Liver (tissue), 3 donors: ENCODE measurements around the gene ZDHHC14.

ENCODE experiments used
- HNF4A ChIP-seq, 2 donors: conservative IDR thresholded peaks; 2 replicates each; pipeline ENCODE4 v1.6.1; 2016; ENCODE audit warnings: antibody characterized with exemption in 2 of 2, mild to moderate bottlenecking in 2 of 2
- JUND ChIP-seq, 2 donors: IDR thresholded peaks; 2 replicates each; pipeline ENCODE4 v1.6.1; 2016; ENCODE audit warnings: antibody characterized with exemption in 2 of 2
- RAD21 ChIP-seq, 2 donors: IDR thresholded peaks; 2 replicates each; pipeline ENCODE4 v1.6.1; 2016; ENCODE audit warnings: antibody characterized with exemption in 2 of 2, mild to moderate bottlenecking in 2 of 2
- SP1 ChIP-seq: IDR thresholded peaks from 2 replicates; pipeline ENCODE4 v1.6.1; 2018; ENCODE audit warnings: antibody characterized with exemption, mild to moderate bottlenecking
- TAF1 ChIP-seq: conservative IDR thresholded peaks from 2 replicates; pipeline ENCODE4 v1.6.1; 2016; ENCODE audit warnings: antibody characterized with exemption, mild to moderate bottlenecking
- YY1 ChIP-seq: IDR thresholded peaks from 2 replicates; pipeline ENCODE4 v1.6.1; 2016; ENCODE audit warnings: antibody characterized with exemption, mild to moderate bottlenecking
- TF ChIP-seq, protein P1 (sequence below): IDR thresholded peaks from 2 replicates; pipeline ENCODE4 v1.6.1; 2016; ENCODE audit warnings: antibody characterized with exemption
- TF ChIP-seq, protein P2 (sequence below): fragments of 150-350 bp; IDR thresholded peaks from 2 replicates; pipeline ENCODE4 v1.5.1; 2017; ENCODE audit warnings: improper control_type of control experiment, low read depth, low read length; ENCODE audit not compliant: missing input control
- TF ChIP-seq, protein P3 (sequence below): IDR thresholded peaks from 2 replicates; pipeline ENCODE4 v1.6.1; 2016; ENCODE audit warnings: antibody characterized with exemption
- TF ChIP-seq, protein P4 (sequence below): IDR thresholded peaks from 2 replicates; pipeline ENCODE4 v1.6.1; 2016; ENCODE audit warnings: antibody characterized with exemption, mild to moderate bottlenecking
- TF ChIP-seq, protein P5 (sequence below): IDR thresholded peaks from 2 replicates; pipeline ENCODE4 v1.6.1; 2016; ENCODE audit warnings: antibody characterized with exemption
- donor health status: healthy.
- donor health status: healthy.

DNA sequence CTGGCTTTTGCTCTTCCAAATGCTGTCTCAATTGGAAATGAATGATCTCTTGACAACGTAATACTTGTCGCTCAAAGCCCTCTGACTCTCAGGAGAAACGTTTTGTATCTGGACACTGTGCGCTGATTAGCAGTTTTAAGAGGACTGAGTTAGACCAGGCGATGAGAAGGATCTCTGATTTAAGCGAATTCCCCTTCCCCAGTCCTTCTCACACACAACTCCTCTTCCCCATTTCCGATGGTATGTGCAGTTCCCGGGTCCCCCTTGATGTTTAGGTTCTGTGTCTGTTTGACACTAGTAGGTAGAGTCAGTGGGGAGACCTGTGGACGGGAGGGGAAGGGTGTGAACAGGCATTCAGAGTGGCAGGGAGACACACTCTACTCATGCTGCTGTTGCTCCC is 2.5 kb downstream of the ZDHHC14 start:
- TF ChIP-seq, protein P1, sequence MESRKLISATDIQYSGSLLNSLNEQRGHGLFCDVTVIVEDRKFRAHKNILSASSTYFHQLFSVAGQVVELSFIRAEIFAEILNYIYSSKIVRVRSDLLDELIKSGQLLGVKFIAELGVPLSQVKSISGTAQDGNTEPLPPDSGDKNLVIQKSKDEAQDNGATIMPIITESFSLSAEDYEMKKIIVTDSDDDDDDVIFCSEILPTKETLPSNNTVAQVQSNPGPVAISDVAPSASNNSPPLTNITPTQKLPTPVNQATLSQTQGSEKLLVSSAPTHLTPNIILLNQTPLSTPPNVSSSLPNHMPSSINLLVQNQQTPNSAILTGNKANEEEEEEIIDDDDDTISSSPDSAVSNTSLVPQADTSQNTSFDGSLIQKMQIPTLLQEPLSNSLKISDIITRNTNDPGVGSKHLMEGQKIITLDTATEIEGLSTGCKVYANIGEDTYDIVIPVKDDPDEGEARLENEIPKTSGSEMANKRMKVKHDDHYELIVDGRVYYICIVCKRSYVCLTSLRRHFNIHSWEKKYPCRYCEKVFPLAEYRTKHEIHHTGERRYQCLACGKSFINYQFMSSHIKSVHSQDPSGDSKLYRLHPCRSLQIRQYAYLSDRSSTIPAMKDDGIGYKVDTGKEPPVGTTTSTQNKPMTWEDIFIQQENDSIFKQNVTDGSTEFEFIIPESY, result no peak
- TF ChIP-seq HNF4A (conservative IDR thresholded peaks at IDR 0.05), result no peak
- TF ChIP-seq, protein P2, sequence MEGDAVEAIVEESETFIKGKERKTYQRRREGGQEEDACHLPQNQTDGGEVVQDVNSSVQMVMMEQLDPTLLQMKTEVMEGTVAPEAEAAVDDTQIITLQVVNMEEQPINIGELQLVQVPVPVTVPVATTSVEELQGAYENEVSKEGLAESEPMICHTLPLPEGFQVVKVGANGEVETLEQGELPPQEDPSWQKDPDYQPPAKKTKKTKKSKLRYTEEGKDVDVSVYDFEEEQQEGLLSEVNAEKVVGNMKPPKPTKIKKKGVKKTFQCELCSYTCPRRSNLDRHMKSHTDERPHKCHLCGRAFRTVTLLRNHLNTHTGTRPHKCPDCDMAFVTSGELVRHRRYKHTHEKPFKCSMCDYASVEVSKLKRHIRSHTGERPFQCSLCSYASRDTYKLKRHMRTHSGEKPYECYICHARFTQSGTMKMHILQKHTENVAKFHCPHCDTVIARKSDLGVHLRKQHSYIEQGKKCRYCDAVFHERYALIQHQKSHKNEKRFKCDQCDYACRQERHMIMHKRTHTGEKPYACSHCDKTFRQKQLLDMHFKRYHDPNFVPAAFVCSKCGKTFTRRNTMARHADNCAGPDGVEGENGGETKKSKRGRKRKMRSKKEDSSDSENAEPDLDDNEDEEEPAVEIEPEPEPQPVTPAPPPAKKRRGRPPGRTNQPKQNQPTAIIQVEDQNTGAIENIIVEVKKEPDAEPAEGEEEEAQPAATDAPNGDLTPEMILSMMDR, result no peak
- no peak for TF ChIP-seq JUND (IDR thresholded peaks at IDR 0.05)
- TF ChIP-seq, protein P3, sequence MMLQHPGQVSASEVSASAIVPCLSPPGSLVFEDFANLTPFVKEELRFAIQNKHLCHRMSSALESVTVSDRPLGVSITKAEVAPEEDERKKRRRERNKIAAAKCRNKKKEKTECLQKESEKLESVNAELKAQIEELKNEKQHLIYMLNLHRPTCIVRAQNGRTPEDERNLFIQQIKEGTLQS, result no peak
- no peak for TF ChIP-seq TAF1
- TF ChIP-seq SP1, result no peak
- TF ChIP-seq YY1, result no peak
- TF ChIP-seq, protein P4, sequence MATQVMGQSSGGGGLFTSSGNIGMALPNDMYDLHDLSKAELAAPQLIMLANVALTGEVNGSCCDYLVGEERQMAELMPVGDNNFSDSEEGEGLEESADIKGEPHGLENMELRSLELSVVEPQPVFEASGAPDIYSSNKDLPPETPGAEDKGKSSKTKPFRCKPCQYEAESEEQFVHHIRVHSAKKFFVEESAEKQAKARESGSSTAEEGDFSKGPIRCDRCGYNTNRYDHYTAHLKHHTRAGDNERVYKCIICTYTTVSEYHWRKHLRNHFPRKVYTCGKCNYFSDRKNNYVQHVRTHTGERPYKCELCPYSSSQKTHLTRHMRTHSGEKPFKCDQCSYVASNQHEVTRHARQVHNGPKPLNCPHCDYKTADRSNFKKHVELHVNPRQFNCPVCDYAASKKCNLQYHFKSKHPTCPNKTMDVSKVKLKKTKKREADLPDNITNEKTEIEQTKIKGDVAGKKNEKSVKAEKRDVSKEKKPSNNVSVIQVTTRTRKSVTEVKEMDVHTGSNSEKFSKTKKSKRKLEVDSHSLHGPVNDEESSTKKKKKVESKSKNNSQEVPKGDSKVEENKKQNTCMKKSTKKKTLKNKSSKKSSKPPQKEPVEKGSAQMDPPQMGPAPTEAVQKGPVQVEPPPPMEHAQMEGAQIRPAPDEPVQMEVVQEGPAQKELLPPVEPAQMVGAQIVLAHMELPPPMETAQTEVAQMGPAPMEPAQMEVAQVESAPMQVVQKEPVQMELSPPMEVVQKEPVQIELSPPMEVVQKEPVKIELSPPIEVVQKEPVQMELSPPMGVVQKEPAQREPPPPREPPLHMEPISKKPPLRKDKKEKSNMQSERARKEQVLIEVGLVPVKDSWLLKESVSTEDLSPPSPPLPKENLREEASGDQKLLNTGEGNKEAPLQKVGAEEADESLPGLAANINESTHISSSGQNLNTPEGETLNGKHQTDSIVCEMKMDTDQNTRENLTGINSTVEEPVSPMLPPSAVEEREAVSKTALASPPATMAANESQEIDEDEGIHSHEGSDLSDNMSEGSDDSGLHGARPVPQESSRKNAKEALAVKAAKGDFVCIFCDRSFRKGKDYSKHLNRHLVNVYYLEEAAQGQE, result no peak
- no peak for TF ChIP-seq RAD21 (IDR thresholded peaks at IDR 0.05)
- TF ChIP-seq, protein P5, sequence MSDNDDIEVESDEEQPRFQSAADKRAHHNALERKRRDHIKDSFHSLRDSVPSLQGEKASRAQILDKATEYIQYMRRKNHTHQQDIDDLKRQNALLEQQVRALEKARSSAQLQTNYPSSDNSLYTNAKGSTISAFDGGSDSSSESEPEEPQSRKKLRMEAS, result no peak
